ENCODE measurements around the gene BRD2. TPM values are rescaled to one million over a fixed set of nuclear protein-coding genes. Genes with fewer than 3 reads are reported as not detected.

BRD2 gene
- total RNA-seq, 1 experiment from 2014 or later = 96.2 TPM

- peak; percentile 74 for DNase-seq (ENCODE audit: low read depth, low spot score)
- in situ Hi-C loops (cut with HindIII; ENCODE audit: low pct_unique_long_range_greater_than_20kb, low sequenced_read_pairs) = no loop called here
These were observed 40.8 kb downstream of the BRD2 start, which contains the start of gene HLA-DOA for GRCh38 chr6:33008944-33009861. Gene HLA-DOA (minus strand): TSS chr6:33009591.

- in situ Hi-C loops (cut with HindIII; ENCODE audit: low pct_unique_long_range_greater_than_20kb, low sequenced_read_pairs) = no loop called here
- no peak for DNase-seq (ENCODE audit: low read depth, low spot score)
These were observed 42.0 kb downstream of the BRD2 start for GRCh38 chr6:33010356-33010755.

GRCh38 chr6:33013608-33014007, 45.2 kb downstream of the BRD2 start:
- no peak for DNase-seq (ENCODE audit: low read depth, low spot score)
- in situ Hi-C loops (cut with HindIII; ENCODE audit: low pct_unique_long_range_greater_than_20kb, low sequenced_read_pairs) = no loop called here

DNA sequence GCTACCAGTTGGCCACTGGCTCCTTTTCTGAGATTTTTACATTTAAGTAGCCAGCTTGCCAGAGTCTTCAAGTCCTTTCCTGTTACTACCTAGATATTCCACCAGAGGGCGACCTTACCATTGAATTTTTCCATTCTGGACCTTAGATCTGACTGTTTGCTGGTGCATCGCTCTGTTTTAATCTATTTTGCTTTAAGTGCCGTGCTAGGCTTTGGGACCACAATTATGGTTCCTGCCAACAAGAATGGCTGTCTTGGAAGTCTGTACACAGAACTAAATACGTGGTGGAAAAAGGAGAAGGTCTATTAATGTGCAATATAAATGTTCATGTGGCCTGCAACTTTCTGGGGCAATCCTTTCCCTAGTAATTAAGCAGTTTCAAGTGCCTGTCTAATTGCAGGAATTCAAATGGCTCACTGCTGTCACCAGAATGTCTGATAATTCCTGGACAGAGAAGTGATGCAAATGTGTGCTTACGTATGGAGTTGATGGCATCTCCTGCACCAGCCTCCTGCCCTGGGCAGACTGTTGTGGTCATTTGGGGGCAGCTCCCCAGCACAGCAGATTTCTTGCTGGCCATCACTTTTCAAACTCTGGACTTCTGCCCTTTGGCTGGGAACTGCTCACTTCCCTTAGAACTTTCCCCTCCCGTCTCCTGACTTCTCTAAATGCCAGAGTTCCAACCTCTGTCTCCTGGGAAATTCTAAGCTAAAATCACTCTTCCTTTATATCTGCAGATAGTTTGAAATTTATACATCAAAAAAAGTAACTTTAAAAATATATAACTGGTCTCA, 46.6 kb downstream of the BRD2 start:
- in situ Hi-C loops (cut with HindIII; ENCODE audit: low pct_unique_long_range_greater_than_20kb, low sequenced_read_pairs) = no loop called here
- peak; percentile 84 for DNase-seq (ENCODE audit: low read depth, low spot score)

DNA sequence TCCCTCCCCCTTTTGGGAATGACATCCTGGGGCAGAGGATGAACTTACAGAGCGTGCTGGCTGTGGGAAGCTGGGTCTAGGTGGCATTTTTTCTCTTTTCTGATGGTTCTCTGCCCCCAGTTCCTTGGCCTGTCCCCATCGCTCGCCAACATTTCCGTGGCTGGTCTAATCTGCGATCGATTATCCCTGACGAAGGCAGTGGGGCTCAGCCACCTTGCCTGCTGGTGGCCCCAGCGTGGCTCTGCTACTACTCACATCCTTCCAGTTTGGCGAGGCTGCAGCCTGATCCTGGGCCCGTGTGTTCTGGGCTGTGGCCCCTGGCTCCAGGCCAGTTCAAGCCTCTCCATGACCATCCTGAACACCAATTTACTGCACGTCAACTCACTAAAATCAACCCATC, 47.4 kb downstream of the BRD2 start:
- DNase-seq (ENCODE audit: low read depth, low spot score) = no peak
- in situ Hi-C loops (cut with HindIII; ENCODE audit: low pct_unique_long_range_greater_than_20kb, low sequenced_read_pairs) = no loop called here

GRCh38 chr6:33017018-33017417, 48.6 kb downstream of the BRD2 start:
- DNase-seq (ENCODE audit: low read depth, low spot score) = no peak
- in situ Hi-C loops (cut with HindIII; ENCODE audit: low pct_unique_long_range_greater_than_20kb, low sequenced_read_pairs) = no loop called here

DNA sequence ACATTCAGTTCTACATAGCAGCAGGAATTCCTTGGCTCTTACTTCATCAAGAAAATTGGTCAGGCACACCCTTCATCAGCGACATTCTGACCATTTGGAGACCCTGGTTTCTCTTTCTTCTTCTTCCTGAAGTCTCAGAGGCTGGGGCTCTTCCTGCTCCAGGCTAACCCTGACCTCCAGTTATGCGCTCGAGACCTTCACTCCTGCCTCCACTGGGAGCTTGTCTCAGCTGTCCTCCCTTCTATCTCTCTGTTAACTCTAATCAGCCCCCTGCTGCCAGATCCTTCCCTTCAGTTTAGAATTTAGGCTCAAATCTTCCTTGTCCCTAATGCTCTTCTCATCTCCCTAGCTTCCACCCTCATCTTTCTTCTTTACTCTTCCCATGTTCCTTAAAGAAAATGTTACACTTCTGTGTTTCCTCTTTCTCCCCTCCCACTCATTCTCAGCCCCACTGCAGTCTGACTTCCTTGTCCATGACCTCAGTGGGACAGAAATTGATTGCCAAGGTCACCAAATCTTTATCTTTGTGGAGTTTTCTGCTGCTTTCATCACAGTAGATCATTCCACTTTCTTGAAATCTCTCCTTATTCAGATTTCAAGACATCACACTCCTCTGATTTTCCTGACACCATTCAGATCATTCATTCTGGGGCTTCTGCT, 49.4 kb downstream of the BRD2 start:
- DNase-seq (ENCODE audit: low read depth, low spot score) = no peak
- in situ Hi-C loops (cut with HindIII; ENCODE audit: low pct_unique_long_range_greater_than_20kb, low sequenced_read_pairs) = no loop called here

DNA sequence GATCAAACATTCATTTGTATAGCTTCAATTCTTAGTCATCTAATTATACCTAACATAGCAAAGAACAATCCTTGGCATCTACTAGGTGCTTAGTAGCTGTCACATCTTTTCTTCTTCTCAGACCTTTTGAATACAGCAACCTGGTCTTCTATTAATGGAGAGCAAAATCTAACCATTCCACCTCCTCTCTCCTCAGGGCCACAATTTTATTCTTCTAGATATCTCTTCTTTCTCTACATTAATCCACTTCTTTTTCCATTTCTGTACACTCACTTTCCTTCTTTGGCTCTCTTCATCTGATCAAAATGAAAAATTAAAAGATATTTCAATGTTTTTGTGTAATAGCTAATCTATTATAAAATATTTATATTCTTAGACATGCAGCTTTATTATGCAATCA, 50.0 kb downstream of the BRD2 start:
- in situ Hi-C loops (cut with HindIII; ENCODE audit: low pct_unique_long_range_greater_than_20kb, low sequenced_read_pairs) = no loop called here
- no peak for DNase-seq (ENCODE audit: low read depth, low spot score)

DNA sequence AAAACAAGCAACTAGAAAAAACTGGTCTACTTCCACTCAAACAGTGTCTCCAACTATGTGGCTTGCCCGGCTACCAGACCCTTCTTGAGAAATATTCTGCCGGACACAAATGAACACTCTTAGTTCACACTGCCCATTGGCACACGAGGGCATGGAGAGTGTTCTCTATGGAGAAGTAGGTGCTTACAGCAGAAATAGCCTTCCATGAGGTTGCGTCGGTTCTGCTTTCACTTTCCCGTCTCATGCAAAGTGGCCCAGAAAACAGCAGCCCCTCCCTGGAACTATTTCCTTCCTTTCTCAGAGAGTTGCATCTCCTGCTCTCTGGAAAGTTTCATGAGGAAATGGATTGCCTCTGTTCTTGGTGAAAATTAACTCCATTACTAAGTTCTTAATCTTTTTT, 50.5 kb downstream of the BRD2 start:
- no peak for DNase-seq (ENCODE audit: low read depth, low spot score)
- in situ Hi-C loops (cut with HindIII; ENCODE audit: low pct_unique_long_range_greater_than_20kb, low sequenced_read_pairs) = no loop called here

DNA sequence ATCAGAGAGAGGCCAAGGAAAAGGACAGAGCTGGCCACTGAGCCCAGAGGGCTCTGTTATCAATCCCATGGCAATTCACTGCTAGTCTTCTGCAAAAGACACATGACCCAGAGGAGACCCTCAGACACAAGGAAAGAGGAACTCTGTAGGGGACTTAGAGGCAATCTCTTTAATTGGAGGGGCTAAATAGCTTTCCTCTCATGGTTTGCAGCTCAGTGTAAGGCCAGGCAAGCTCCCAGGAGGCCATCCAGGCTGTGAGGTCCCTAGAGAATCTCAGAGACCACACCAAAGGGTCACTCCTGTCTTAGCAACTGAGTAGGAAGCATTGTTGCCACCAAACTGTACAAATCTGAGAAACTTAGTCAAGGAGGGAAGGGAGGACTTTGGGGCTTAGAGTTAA, 51.0 kb downstream of the BRD2 start:
- DNase-seq (ENCODE audit: low read depth, low spot score) = no peak
- in situ Hi-C loops (cut with HindIII; ENCODE audit: low pct_unique_long_range_greater_than_20kb, low sequenced_read_pairs) = no loop called here

DNA sequence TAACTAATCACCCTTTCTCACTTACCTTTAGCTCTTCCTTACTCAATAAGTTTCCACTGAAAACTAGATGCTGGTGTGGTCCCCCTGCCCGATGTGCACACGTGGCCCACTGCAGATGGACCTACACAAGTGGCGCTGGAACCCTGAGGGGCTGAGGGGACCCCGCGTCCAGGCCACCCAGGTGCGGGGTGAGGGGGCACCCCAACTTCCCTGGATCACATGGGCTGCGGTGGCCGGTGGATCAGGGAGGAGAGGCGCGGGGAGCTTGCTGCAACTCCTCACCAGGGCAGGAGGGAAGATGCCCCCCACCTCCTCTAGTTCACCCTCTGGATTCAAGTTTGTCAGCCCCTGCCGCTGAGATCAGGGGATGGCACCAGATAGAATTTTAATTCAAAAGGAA, 53.5 kb downstream of the BRD2 start:
- in situ Hi-C loops (cut with HindIII; ENCODE audit: low pct_unique_long_range_greater_than_20kb, low sequenced_read_pairs) = no loop called here
- DNase-seq (ENCODE audit: low read depth, low spot score) = no peak

DNA sequence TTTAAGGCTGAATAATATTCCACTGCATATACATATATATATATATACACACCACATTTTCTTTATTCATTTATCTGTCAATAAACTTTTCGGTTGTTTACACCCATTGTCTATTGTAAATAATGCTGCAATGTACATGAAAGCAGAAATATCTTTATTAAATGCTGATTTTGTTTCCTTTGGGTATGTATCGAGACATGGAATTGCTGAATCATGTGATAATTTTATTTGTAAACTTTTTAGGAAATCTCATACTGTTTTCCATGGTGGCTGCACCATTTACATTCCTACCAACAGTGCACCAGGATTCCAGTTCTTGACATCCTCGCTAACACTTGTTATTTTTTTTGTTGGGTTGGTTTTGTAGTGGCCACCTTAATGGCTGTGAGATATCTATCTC, 55.1 kb downstream of the BRD2 start:
- no peak for DNase-seq (ENCODE audit: low read depth, low spot score)
- in situ Hi-C loops (cut with HindIII; ENCODE audit: low pct_unique_long_range_greater_than_20kb, low sequenced_read_pairs) = no loop called here

DNA sequence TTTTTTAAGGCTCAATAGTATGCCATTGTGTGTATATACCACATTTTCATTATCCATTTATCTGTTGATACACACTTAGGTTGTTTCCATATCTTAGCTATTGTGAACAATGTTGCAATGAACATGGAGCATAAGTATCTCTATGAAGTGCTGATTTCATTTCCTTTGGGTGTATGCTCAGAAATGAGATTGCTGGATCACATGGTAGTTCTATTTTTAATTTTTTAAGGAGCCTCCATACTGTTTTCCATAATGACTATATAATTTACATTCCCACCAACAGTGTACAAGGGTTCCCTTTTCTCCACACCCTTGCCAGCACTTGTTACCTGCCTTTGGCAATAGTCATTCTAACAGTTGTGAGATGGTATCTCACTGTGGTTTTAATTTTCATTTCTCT, 56.1 kb downstream of the BRD2 start:
- in situ Hi-C loops (cut with HindIII; ENCODE audit: low pct_unique_long_range_greater_than_20kb, low sequenced_read_pairs) = no loop called here

DNA sequence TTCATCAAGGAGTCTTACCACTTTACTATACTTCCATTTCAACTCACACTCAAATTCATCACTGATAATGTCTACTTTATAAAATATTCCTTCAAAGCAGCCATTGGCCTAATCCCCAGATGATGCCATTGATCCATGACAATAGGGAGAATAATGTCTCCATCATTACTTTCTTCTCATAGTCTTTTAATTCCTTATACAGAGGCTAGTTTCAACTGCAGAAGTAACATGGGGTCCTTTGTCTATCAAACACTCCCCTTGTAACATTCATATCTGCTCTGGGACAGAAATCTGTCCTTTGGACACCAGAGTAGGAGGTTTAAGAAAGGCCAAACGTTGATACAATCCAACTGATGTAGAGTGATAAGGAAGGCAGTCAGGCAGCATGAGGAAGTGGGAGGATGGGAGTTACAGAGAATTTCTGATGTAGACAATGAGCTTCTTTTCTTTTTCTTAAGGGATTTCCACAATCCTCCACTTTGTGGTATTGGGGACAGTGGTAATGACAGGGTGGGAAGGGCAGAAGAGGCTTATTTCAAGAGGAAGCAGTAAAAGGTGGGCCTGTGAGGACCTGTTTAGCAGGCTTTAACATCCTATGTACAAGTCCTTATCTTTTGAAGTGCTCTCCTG, 59.9 kb downstream of the BRD2 start:
- in situ Hi-C loops (cut with HindIII; ENCODE audit: low pct_unique_long_range_greater_than_20kb, low sequenced_read_pairs) = no loop called here
- no peak for DNase-seq (ENCODE audit: low read depth, low spot score)

More for the DNA sequence above, 56.1 kb downstream of the BRD2 start:
- DNase-seq (ENCODE audit: low read depth, low spot score) = no peak

DNA sequence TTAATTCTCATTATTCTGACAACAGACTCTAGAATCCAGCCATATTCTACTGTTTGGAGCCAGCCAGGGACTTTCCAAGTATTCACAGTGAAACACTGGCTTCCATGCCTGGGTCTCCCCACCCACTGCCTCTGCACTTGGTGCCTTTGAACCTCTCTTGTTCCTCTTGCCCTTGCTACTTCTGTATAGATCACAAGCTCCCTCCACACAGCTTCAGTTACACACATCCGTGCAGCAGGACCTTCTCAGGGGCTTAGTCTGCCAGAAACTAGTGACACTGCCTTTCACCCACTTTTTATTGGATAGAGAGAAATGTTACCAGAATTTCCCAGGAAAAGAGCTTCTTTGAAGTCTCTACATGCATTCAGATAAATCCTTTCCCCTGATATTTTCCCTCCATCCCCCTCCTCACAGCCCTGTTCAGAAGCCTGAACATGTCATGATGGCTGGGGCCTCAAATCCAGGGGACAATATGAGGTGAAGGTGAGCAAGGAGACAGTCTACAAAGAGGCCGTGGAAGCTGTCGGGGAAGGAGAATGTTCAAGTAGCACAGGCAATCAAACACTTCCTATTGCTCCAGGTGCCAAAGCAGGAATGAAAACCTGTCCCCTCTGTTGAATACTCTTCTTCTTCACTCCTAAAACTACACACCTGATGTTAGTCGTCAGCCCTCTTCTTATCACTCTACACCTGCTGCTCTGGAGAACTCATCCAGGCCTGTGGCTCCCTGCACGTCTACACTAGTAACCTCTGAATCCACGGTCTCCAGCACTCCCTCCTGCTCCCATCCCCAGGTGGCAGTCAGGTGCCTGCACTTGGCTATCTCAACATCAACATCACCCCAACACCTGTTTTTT, 61.2 kb downstream of the BRD2 start:
- DNase-seq (ENCODE audit: low read depth, low spot score) = peak; percentile 62

DNA sequence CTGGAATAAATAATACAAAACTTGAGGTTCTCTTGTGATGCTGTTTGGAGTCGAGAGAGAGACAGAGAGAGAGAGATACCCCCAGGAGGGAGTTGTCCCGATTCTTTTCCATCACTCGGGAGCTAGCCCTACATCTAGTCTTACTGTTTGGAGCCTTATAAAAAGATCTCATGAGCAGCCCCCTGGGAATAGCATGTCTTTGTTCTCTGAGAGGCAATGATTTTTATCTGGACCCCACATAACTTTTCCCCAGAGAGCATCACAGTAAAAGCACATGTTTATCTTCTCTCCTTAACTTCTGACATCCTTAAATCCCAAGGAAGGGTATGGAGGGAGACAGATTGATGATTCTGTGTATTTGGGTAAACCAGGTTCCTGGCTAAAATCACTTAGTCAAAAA, 61.9 kb downstream of the BRD2 start:
- no peak for DNase-seq (ENCODE audit: low read depth, low spot score)
- in situ Hi-C loops (cut with HindIII; ENCODE audit: low pct_unique_long_range_greater_than_20kb, low sequenced_read_pairs) = no loop called here

More for the DNA sequence above, 61.2 kb downstream of the BRD2 start:
- in situ Hi-C loops (cut with HindIII; ENCODE audit: low pct_unique_long_range_greater_than_20kb, low sequenced_read_pairs) = no loop called here

Measured in SK-MEL-5 (cell line).